Sigmoid colon (tissue), 4 donors: ENCODE measurements around the gene HIVEP3.

Experiments used
- POLR2A ChIP-seq, 2 donors: fragments of 450-650 bp; IDR thresholded peaks; one replicate each; pipeline ENCODE4 v1.6.1; 2016; ENCODE audit warnings: antibody characterized with exemption in 2 of 2, mild to moderate bottlenecking in 2 of 2, moderate library complexity in 2 of 2
- POLR2AphosphoS5 ChIP-seq, 4 donors: sonication (generic); formaldehyde crosslinking; IDR thresholded peaks; one replicate each; pipeline ENCODE4 v1.6.1; 2017; ENCODE audit warnings: antibody characterized with exemption in 4 of 4
- TF ChIP-seq, protein P1 (sequence below), 4 experiments: fragments of 450-650 bp in 3 of 4; fragments of 200-600 bp in 1 of 4; IDR thresholded peaks; one replicate each; pipeline ENCODE4 v1.5.1; 2016 to 2019; ENCODE audit warnings: antibody characterized with exemption in 4 of 4, mild to moderate bottlenecking in 3 of 4, moderate library complexity in 2 of 4

DNA sequence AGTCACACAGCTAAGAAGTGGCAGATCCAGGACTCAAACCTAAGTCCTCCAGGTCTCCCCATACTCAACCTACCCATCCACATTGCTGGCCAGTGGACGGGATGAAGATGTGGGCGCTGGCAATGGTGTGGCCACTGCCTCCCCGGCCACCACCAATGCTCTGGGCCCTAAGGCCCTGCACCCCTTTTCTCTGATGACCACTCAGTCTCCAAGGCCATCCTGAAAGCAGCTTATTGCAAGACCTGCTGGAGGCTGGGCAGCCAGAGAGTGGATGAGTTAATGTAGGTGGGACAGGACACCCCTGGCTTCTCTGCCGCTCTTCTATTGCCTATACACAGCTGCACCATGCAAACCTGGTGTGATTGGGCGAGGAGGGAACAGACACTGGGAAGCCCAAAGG is 178.7 kb downstream of the HIVEP3 start:
- TF ChIP-seq, protein P1, sequence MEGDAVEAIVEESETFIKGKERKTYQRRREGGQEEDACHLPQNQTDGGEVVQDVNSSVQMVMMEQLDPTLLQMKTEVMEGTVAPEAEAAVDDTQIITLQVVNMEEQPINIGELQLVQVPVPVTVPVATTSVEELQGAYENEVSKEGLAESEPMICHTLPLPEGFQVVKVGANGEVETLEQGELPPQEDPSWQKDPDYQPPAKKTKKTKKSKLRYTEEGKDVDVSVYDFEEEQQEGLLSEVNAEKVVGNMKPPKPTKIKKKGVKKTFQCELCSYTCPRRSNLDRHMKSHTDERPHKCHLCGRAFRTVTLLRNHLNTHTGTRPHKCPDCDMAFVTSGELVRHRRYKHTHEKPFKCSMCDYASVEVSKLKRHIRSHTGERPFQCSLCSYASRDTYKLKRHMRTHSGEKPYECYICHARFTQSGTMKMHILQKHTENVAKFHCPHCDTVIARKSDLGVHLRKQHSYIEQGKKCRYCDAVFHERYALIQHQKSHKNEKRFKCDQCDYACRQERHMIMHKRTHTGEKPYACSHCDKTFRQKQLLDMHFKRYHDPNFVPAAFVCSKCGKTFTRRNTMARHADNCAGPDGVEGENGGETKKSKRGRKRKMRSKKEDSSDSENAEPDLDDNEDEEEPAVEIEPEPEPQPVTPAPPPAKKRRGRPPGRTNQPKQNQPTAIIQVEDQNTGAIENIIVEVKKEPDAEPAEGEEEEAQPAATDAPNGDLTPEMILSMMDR (IDR thresholded peaks at IDR 0.05) = no peak
- TF ChIP-seq POLR2A (IDR thresholded peaks at IDR 0.05) = no peak
- TF ChIP-seq POLR2AphosphoS5 (IDR thresholded peaks at IDR 0.05) = no peak
